ENCODE measurements around the gene FURIN.

The FURIN gene

DNA sequence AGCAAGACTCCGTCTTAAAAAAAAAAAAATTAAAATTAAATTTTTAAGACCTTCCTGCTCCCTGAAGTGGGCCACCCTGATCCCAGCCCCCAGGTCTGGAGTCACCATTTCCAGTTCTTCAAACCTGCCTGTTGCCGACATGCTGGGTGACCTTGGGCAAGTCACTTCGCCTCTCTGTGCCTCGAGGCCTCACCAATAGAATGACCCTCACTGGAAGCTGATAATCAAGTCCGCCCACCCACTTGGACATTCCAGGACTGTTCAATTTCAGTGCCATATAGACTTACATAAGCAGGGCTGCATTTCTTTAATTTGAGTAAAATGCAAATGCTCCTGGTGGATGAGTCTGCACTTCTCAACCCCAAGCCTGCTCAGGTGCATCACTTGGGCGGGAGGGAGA, 39.3 kb upstream of the FURIN start (continued):
- TF ChIP-seq, protein P1, sequence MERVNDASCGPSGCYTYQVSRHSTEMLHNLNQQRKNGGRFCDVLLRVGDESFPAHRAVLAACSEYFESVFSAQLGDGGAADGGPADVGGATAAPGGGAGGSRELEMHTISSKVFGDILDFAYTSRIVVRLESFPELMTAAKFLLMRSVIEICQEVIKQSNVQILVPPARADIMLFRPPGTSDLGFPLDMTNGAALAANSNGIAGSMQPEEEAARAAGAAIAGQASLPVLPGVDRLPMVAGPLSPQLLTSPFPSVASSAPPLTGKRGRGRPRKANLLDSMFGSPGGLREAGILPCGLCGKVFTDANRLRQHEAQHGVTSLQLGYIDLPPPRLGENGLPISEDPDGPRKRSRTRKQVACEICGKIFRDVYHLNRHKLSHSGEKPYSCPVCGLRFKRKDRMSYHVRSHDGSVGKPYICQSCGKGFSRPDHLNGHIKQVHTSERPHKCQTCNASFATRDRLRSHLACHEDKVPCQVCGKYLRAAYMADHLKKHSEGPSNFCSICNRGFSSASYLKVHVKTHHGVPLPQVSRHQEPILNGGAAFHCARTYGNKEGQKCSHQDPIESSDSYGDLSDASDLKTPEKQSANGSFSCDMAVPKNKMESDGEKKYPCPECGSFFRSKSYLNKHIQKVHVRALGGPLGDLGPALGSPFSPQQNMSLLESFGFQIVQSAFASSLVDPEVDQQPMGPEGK (tag by site-specific recombination; IDR thresholded peaks at IDR 0.05) = no peak
- no peak for TF ChIP-seq ZNF629 (tag by site-specific recombination; IDR thresholded peaks at IDR 0.05)

DNA sequence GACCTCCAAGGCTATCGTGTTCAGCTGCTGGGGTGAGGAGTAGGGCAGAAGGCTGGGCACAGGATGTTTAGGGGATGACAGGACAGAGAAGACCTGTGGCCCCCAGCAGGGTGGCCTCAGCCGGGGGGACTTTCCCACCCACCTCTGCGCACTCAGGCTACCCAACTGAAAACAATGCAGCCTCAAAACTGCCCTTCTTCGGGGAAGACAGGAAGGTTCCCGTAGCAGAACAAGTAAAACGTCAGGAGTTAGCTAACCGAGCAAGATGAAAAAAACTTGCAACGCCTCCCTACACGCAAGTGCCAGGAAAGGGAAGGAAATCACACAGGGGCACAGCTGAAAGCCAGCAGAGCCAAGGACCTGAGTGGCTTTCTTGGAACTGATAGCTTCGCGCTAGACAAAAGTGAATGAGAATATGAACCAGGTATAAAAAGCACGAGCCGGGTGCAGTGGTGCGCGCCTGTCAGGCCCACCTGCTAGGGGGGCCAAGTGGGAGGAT, 38.4 kb upstream of the FURIN start:
- POLR2A ChIA-PET = no interaction called here
- no peak overlapping the region for H3K4me3 ChIP-seq (ENCODE audit: low read depth, low read length)

DNA sequence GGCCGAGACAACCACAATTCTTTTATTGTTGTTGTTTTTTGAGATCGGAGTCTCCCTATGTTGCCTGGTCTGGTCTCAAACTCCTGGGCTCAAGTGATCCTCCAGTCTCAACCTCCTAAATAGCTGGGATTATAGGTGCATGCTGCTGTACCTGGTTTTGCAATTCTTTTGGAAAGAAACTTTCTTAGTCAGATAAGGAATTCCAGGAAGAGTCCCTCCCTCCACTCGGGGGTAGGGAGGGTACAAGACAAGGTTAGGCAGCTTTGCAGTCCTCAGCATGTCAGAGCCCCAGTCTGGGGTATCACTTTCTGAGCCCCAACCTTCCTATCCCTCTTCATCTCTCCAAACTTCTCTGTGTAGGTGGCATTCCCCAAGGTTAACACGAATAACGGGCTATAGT, 33.8 kb upstream of the FURIN start:
- H3K36me3 ChIP-seq (ENCODE audit: control insufficient read depth in 2 of 2, insufficient read depth in 1 of 2, low read length in 2 of 2) = no peaks in the 10 kb centered on the region
- TF ChIP-seq KLF7 (tag by site-specific recombination; IDR thresholded peaks at IDR 0.05; ENCODE audit: borderline replicate concordance) (no peak), ZFHX2 (tag by site-specific recombination; conservative IDR thresholded peaks at IDR 0.05) (no peak), ZNF837 (tag by site-specific recombination; IDR thresholded peaks at IDR 0.05) (no peak), ZBTB1 (tag by site-specific recombination; IDR thresholded peaks at IDR 0.05) (no peak), ZNF521 (tag by site-specific recombination; IDR thresholded peaks at IDR 0.05) (no peak), ZBTB7A (tag by site-specific recombination; IDR thresholded peaks at IDR 0.05; ENCODE audit: low read depth) (no peak)
- ChIA-PET CTCF (no interaction called here), POLR2A (no interaction called here)
- H3K4me3 ChIP-seq (ENCODE audit: low read depth, low read length) = no peak overlapping the region
- no peak overlapping the region for H3K27ac ChIP-seq (ENCODE audit: extremely low read depth, low read depth, low read length)
- peaks cover 5% of the 10 kb centered on the region for H3K4me1 ChIP-seq (ENCODE audit: control insufficient read depth, insufficient read depth, low read length)
- H3K9me3 ChIP-seq (ENCODE audit: control insufficient read depth, insufficient read depth, low read depth, low read length) = no peaks in the 10 kb centered on the region

More for the DNA sequence above, 38.4 kb upstream of the FURIN start:
- Histone ChIP-seq H3K27ac (ENCODE audit: extremely low read depth, low read depth, low read length) (no peak overlapping the region), H3K36me3 (ENCODE audit: control insufficient read depth in 2 of 2, insufficient read depth in 1 of 2, low read length in 2 of 2) (no peaks in the 10 kb centered on the region), H3K4me1 (ENCODE audit: control insufficient read depth, insufficient read depth, low read length) (no peaks in the 10 kb centered on the region), H3K9me3 (ENCODE audit: control insufficient read depth, insufficient read depth, low read depth, low read length) (no peaks in the 10 kb centered on the region)
- no peak for TF ChIP-seq ZNF791 (tag by site-specific recombination; IDR thresholded peaks at IDR 0.05)
- TF ChIP-seq ZNF48 (tag by site-specific recombination; IDR thresholded peaks at IDR 0.05) = no peak
- TF ChIP-seq ZNF654 (tag by site-specific recombination; IDR thresholded peaks at IDR 0.05; ENCODE audit: low read depth) = no peak
- TF ChIP-seq ZEB2 (tag by site-specific recombination; IDR thresholded peaks at IDR 0.05) = no peak
- TF ChIP-seq SP7 (tag by site-specific recombination; IDR thresholded peaks at IDR 0.05) = no peak
- CTCF ChIA-PET = no interaction called here

DNA sequence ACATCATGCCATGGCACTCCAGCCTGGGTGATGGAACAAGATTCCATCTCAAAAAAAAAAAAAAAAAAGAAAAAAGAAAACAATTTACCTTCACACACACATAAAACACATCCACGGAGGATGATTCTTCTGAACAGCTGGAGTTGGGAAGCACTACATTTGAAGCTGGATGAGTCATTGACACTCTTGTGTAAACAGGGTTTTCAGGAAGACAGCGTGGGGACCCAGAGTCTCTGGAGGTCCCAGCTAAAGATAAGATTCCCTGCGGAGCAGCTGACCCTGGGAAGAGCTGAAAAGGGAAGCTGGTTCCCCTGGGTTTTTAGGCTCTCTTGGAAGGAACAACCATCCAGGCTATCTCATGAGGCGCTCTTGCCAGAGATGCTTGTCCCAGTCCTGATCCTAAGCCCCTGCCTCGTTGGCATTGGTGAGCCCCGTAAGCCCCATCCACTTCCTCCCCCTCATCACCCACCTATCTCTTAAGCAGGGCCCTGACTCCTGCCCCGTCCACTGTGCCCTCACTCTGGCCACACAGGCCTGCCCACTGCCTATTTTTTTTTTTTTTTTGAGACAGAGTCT, 32.0 kb upstream of the FURIN start:
- ChIA-PET CTCF (interaction anchor here (1.5 kb wide), 1 partner anchor 49 kb away, joined by 8 read pairs; no protein-coding TSS in a partner anchor), POLR2A (interaction anchor here (0.7 kb wide), 2 partner anchors 38 to 119 kb away, joined by 3 to 8 read pairs; partner anchors contain the start of gene BLM)
- no peak overlapping the region for H3K27ac ChIP-seq (ENCODE audit: extremely low read depth, low read depth, low read length)
- H3K9me3 ChIP-seq (ENCODE audit: control insufficient read depth, insufficient read depth, low read depth, low read length) = no peaks in the 10 kb centered on the region
- H3K4me3 ChIP-seq (ENCODE audit: low read depth, low read length) = no peak overlapping the region
- H3K4me1 ChIP-seq (ENCODE audit: control insufficient read depth, insufficient read depth, low read length) = peaks cover 5% of the 10 kb centered on the region
- H3K36me3 ChIP-seq (ENCODE audit: control insufficient read depth in 2 of 2, insufficient read depth in 1 of 2, low read length in 2 of 2) = no peaks in the 10 kb centered on the region
- TF ChIP-seq IKZF3 (tag by site-specific recombination; IDR thresholded peaks at IDR 0.05) (no peak), ZNF585B (tag by site-specific recombination; IDR thresholded peaks at IDR 0.05) (no peak), ZNF324 (tag by site-specific recombination; IDR thresholded peaks at IDR 0.05) (peak; percentile 70; the same call in 1 of the 2 replicates), SP7 (tag by site-specific recombination; IDR thresholded peaks at IDR 0.05) (0 out of 2 replicates have a peak, but pooled peaks have one; percentile 37), ZNF621 (tag by site-specific recombination; IDR thresholded peaks at IDR 0.05) (no peak), ZFP37 (tag by site-specific recombination; IDR thresholded peaks at IDR 0.05) (no peak), BCL11A (tag by site-specific recombination; IDR thresholded peaks at IDR 0.05; ENCODE audit: low read depth) (no peak), ZNF214 (tag by site-specific recombination; IDR thresholded peaks at IDR 0.05; ENCODE audit: borderline replicate concordance) (no peak), ZNF560 (tag by site-specific recombination; IDR thresholded peaks at IDR 0.05; ENCODE audit: borderline replicate concordance) (no peak), RBAK (tag by site-specific recombination; IDR thresholded peaks at IDR 0.05) (no peak), ZFHX2 (tag by site-specific recombination; conservative IDR thresholded peaks at IDR 0.05) (no peak)
- TF ChIP-seq, protein P2, sequence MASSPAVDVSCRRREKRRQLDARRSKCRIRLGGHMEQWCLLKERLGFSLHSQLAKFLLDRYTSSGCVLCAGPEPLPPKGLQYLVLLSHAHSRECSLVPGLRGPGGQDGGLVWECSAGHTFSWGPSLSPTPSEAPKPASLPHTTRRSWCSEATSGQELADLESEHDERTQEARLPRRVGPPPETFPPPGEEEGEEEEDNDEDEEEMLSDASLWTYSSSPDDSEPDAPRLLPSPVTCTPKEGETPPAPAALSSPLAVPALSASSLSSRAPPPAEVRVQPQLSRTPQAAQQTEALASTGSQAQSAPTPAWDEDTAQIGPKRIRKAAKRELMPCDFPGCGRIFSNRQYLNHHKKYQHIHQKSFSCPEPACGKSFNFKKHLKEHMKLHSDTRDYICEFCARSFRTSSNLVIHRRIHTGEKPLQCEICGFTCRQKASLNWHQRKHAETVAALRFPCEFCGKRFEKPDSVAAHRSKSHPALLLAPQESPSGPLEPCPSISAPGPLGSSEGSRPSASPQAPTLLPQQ (tag by site-specific recombination; IDR thresholded peaks at IDR 0.05) = peak; percentile 66
- TF ChIP-seq, protein P3, sequence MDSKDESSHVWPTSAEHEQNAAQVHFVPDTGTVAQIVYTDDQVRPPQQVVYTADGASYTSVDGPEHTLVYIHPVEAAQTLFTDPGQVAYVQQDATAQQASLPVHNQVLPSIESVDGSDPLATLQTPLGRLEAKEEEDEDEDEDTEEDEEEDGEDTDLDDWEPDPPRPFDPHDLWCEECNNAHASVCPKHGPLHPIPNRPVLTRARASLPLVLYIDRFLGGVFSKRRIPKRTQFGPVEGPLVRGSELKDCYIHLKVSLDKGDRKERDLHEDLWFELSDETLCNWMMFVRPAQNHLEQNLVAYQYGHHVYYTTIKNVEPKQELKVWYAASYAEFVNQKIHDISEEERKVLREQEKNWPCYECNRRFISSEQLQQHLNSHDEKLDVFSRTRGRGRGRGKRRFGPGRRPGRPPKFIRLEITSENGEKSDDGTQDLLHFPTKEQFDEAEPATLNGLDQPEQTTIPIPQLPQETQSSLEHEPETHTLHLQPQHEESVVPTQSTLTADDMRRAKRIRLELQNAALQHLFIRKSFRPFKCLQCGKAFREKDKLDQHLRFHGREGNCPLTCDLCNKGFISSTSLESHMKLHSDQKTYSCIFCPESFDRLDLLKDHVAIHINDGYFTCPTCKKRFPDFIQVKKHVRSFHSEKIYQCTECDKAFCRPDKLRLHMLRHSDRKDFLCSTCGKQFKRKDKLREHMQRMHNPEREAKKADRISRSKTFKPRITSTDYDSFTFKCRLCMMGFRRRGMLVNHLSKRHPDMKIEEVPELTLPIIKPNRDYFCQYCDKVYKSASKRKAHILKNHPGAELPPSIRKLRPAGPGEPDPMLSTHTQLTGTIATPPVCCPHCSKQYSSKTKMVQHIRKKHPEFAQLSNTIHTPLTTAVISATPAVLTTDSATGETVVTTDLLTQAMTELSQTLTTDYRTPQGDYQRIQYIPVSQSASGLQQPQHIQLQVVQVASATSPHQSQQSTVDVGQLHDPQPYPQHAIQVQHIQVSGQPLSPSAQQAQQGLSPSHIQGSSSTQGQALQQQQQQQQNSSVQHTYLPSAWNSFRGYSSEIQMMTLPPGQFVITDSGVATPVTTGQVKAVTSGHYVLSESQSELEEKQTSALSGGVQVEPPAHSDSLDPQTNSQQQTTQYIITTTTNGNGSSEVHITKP (tag by site-specific recombination; IDR thresholded peaks at IDR 0.05) = peak; percentile 84

Data from HEK293 (cell line).